DOHH2 (cell line): ENCODE data around the gene SUMF1.

Source experiments
- H3F3A ChIP-seq: fragments of 200-600 bp; sonication (generic), shearing (Covaris generic); 2 replicates; pipeline ENCODE4 v1.6.0; 2016; ENCODE audit warnings: antibody characterized with exemption, mild to moderate bottlenecking; ENCODE audit not compliant: control insufficient read depth, insufficient read depth
- H3K27ac ChIP-seq: fragments of 200-600 bp; sonication (generic); 2 replicates; pipeline ENCODE4 v1.5.1; 2014; ENCODE audit warnings: low read depth, mild to moderate bottlenecking, low read length, moderate library complexity
- H3K27me3 ChIP-seq: fragments of 200-600 bp; sonication (generic); 2 replicates; pipeline ENCODE4 v1.6.1; 2014; ENCODE audit warnings: mild to moderate bottlenecking, low read length, mixed read lengths; ENCODE audit not compliant: control insufficient read depth
- H3K36me3 ChIP-seq: fragments of 200-600 bp; sonication (generic); 2 replicates; pipeline ENCODE4 v1.6.1; 2014; ENCODE audit warnings: mild to moderate bottlenecking, low read length, moderate library complexity, mixed read lengths; ENCODE audit not compliant: control insufficient read depth
- H3K4me1 ChIP-seq: fragments of 200-600 bp; sonication (generic); 2 replicates; pipeline ENCODE4 v1.6.1; 2014; ENCODE audit warnings: mild to moderate bottlenecking, low read length, mixed read lengths; ENCODE audit not compliant: control insufficient read depth
- H3K4me2 ChIP-seq: fragments of 200-600 bp; sonication (generic); 2 replicates; pipeline ENCODE4 v1.6.0; 2014; ENCODE audit warnings: mild to moderate bottlenecking, low read length, moderate library complexity
- H3K4me3 ChIP-seq: fragments of 200-600 bp; sonication (generic); 2 replicates; pipeline ENCODE4 v1.5.1; 2014; ENCODE audit warnings: mild to moderate bottlenecking, low read length, mixed read lengths
- H3K79me2 ChIP-seq: fragments of 200-600 bp; sonication (generic); 2 replicates; pipeline ENCODE4 v1.6.1; 2014; ENCODE audit warnings: mild to moderate bottlenecking, low read length, mixed read lengths; ENCODE audit not compliant: control insufficient read depth
- H3K9me2 ChIP-seq: fragments of 200-600 bp; sonication (generic); replicated peaks from 2 replicates; pipeline ENCODE4 v1.6.1; 2014; ENCODE audit warnings: mild to moderate bottlenecking, low read length, mixed read lengths; ENCODE audit not compliant: control insufficient read depth
- H3K9me3 ChIP-seq: fragments of 200-600 bp; sonication (generic); 2 replicates; pipeline ENCODE4 v1.6.1; 2014; ENCODE audit warnings: antibody characterized with exemption, low read length, mixed read lengths; ENCODE audit not compliant: control insufficient read depth, insufficient read depth
- H4K20me1 ChIP-seq: fragments of 200-600 bp; sonication (generic); 2 replicates; pipeline ENCODE4 v1.6.0; 2014; ENCODE audit warnings: low read depth, mild to moderate bottlenecking, antibody characterized with exemption, low read length, moderate library complexity; ENCODE audit not compliant: control insufficient read depth, insufficient read depth
- CTCF ChIP-seq: fragments of 200-600 bp; sonication (generic); IDR thresholded peaks from one replicate; pipeline ENCODE4 v1.5.1; 2014; ENCODE audit warnings: antibody characterized with exemption, mild to moderate bottlenecking, low read depth, low read length; ENCODE audit not compliant: poor library complexity, severe bottlenecking
- EZH2phosphoT487 ChIP-seq: fragments of 200-600 bp; sonication (generic); IDR thresholded peaks from 2 replicates; pipeline ENCODE4 v1.6.1; 2017; ENCODE audit warnings: borderline replicate concordance, mild to moderate bottlenecking, antibody characterized with exemption, low read length, moderate library complexity, mixed read lengths

Gene SUMF1

GRCh38 chr3:4426782-4427344 lies 40.2 kb downstream of the SUMF1 start:
- no peaks in the 10 kb centered on the region for H3K79me2 ChIP-seq

GRCh38 chr3:4426261-4426781 lies 40.7 kb downstream of the SUMF1 start:
- Histone ChIP-seq H3F3A (no peaks in the 10 kb centered on the region), H4K20me1 (no peaks in the 10 kb centered on the region), H3K27me3 (no peaks in the 10 kb centered on the region), H3K79me2 (no peaks in the 10 kb centered on the region), H3K27ac (no peak overlapping the region), H3K4me1 (no peaks in the 10 kb centered on the region), H3K4me3 (no peak overlapping the region), H3K4me2 (no peak overlapping the region), H3K9me2 (no peaks in the 10 kb centered on the region), H3K9me3 (no peaks in the 10 kb centered on the region), H3K36me3 (no peaks in the 10 kb centered on the region)
- TF ChIP-seq CTCF, result no peak
- no peak for TF ChIP-seq EZH2phosphoT487

More at GRCh38 chr3:4426782-4427344, 40.2 kb downstream of the SUMF1 start:
- Histone ChIP-seq H3K4me1 (no peaks in the 10 kb centered on the region), H3K36me3 (no peaks in the 10 kb centered on the region), H3K27ac (no peak overlapping the region), H3K27me3 (no peaks in the 10 kb centered on the region), H3F3A (no peaks in the 10 kb centered on the region), H4K20me1 (no peaks in the 10 kb centered on the region), H3K4me3 (no peak overlapping the region), H3K9me3 (no peaks in the 10 kb centered on the region; the same call in 1 of the 2 replicates), H3K4me2 (no peak overlapping the region), H3K9me2 (no peaks in the 10 kb centered on the region)
- TF ChIP-seq EZH2phosphoT487 (no peak), CTCF (no peak)

- Histone ChIP-seq H3F3A (no peaks in the 10 kb centered on the region), H3K9me2 (no peaks in the 10 kb centered on the region), H3K27ac (no peak overlapping the region), H3K4me3 (no peak overlapping the region), H3K36me3 (no peaks in the 10 kb centered on the region), H3K9me3 (no peaks in the 10 kb centered on the region), H4K20me1 (no peaks in the 10 kb centered on the region), H3K4me1 (no peaks in the 10 kb centered on the region), H3K4me2 (no peak overlapping the region), H3K79me2 (no peaks in the 10 kb centered on the region), H3K27me3 (no peaks in the 10 kb centered on the region)
- TF ChIP-seq EZH2phosphoT487 (no peak), CTCF (no peak)
These were observed 41.4 kb downstream of the SUMF1 start for GRCh38 chr3:4425707-4426106.
